GM12891 (cell line): ENCODE data around the gene CA10.

ENCODE experiments used
- DNase-seq: peaks from one replicate; pipeline ENCODE4 v3.0.0; 2011; ENCODE audit warnings: low spot score; ENCODE audit not compliant: insufficient read length
- FAIRE-seq: peaks from 2 replicates; lab custom pipeline; 2011; peaks lifted over from hg19 to GRCh38; lab: Jason Lieb, UNC
- PAX5 ChIP-seq: IDR thresholded peaks from 2 replicates; pipeline ENCODE4 v1.6.1; 2011; ENCODE audit warnings: low read length, moderate library complexity, mild to moderate bottlenecking; ENCODE audit not compliant: insufficient read depth, severe bottlenecking
- POLR2A ChIP-seq: IDR thresholded peaks from 2 replicates; pipeline ENCODE4 v1.6.1; 2011; ENCODE audit warnings: low read depth, low read length, control low read depth
- POLR2AphosphoS5 ChIP-seq: IDR thresholded peaks from 2 replicates; pipeline ENCODE4 v1.6.1; 2011; ENCODE audit warnings: low read depth, low read length, control low read depth
- POU2F2 ChIP-seq: IDR thresholded peaks from 2 replicates; pipeline ENCODE4 v1.6.1; 2011; ENCODE audit warnings: low read depth, mild to moderate bottlenecking, control low read depth, low read length, moderate library complexity
- SPI1 ChIP-seq: IDR thresholded peaks from 2 replicates; pipeline ENCODE4 v1.6.1; 2011; ENCODE audit warnings: low read depth, low read length, control low read depth
- TAF1 ChIP-seq: IDR thresholded peaks from 2 replicates; pipeline ENCODE4 v1.6.1; 2011; ENCODE audit warnings: low read depth, low read length, control low read depth

CA10 gene

DNA sequence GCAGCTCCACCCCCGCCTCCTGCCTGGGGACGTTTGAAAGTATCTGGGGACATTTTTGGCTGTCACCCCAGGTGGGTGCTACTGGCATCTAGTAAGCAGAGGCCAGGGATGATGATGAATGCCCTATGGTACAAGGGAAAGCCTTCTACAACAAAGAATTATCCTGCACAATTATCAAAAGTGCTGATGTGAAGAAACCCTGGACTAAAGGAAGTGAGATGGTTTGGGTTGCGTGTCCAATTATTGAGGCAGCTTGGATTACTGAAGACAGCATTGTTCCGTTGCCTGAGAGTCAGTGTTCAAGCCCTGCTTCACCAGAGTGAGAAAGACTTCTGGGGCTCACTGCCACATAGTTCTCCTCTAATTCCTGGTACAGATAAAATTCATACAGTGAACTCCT lies 343.4 kb downstream of the CA10 start:
- no peak for FAIRE-seq
- no peak for DNase-seq
- TF ChIP-seq POU2F2: no peak
- no peak for TF ChIP-seq TAF1
- no peak for TF ChIP-seq PAX5
- no peak for TF ChIP-seq POLR2A
- TF ChIP-seq SPI1: no peak
- no peak for TF ChIP-seq POLR2AphosphoS5

DNA sequence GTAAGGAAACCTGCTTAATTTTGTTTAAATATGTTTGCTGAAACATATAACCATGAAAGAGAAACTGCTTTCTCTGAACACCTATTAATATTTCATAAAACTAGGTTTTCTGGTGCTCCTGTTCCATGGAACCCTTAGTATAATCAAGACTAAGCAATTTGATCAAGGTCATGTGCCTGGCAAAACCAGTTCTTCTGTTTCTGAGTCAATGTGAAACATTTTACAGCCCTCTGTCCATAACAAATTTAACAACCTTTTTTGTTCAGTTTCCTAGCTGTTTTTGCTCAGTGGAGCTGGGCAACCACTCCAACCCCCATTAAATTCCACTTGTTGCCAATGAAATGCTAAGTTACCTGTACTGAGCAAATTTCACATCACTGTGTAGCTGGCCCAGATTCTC lies 344.0 kb downstream of the CA10 start:
- no peak for TF ChIP-seq SPI1
- TF ChIP-seq POU2F2: no peak
- TF ChIP-seq PAX5: no peak
- TF ChIP-seq POLR2AphosphoS5: no peak
- no peak for FAIRE-seq
- no peak for DNase-seq

DNA sequence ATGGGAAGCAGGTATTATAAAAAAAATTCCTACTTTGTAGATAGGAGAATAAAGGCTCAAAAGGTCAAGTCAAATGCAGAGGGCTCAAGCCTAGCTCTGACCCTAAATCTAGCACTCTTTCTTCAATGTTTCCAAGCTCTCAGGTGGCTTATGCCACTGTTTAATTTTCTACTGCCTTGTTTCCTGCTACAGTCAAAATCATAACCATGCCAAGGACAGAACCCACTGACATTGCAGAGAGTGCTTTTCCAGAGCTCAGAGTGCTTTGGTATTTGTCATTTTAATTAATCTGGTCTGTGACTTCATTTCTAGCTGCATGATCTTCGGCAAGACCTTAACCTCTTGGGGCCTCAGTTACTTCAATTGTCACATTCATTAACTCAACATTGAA lies 344.7 kb downstream of the CA10 start:
- no peak for FAIRE-seq

DNA sequence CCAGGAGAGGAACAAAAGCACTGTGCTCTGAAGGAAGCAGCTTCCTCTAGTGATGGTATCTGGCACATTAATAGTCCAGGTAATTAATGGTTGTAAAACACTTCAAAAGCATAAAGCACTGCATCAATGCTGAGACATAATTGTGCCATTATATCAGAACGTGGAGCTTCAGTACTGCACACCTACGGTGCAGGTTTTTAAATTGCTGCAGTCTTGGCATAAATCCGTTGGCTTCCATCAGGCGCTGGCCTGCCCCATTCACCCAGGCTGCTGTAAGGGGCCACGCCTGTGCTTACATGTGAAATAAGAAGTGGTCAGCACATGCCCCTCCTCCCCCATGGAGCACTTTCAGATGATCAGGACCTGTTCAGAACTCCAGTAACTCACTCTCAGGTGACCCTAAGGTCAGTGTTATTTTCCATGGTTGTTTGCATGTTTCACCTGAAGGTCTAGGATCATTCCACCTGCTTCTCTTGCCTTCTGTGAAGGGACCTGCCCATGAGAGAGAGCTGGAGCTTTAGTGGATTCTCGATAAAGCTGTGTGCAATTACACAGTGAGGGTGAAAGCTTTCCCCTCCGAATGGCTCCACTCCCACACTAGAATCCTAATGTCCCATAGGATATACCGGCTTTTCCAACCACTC lies 345.3 kb downstream of the CA10 start:
- no peak for TF ChIP-seq POU2F2
- TF ChIP-seq PAX5: no peak
- TF ChIP-seq POLR2A: no peak
- no peak for TF ChIP-seq TAF1
- TF ChIP-seq POLR2AphosphoS5: no peak
- TF ChIP-seq SPI1: no peak
- FAIRE-seq: no peak
- DNase-seq: no peak

More for the DNA sequence above, 344.7 kb downstream of the CA10 start:
- TF ChIP-seq PAX5 (no peak), POLR2A (no peak), TAF1 (no peak), SPI1 (no peak), POLR2AphosphoS5 (no peak), POU2F2 (no peak)
- DNase-seq: no peak

DNA sequence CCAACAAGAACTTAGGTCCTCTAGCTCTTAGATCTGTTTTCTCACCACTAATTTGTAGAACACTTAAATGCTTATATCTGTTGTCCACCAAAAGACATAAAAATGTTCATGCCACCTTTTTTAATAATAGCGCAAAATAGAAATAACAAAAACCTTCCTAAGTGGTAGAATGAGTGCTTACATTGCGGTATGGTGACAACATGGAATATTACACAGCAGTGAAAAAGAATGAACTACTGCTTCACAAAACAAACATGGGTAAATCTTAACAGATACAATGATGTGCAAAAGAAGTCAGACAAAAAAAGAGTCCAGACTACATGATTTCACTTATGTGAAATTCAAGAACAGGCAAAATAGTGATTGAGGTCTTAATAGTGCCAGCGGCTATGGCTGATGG lies 351.1 kb downstream of the CA10 start:
- no peak for TF ChIP-seq PAX5
- no peak for TF ChIP-seq SPI1
- no peak for TF ChIP-seq TAF1
- TF ChIP-seq POLR2AphosphoS5: no peak
- no peak for TF ChIP-seq POU2F2
- TF ChIP-seq POLR2A: no peak
- FAIRE-seq (no peak), DNase-seq (no peak)

DNA sequence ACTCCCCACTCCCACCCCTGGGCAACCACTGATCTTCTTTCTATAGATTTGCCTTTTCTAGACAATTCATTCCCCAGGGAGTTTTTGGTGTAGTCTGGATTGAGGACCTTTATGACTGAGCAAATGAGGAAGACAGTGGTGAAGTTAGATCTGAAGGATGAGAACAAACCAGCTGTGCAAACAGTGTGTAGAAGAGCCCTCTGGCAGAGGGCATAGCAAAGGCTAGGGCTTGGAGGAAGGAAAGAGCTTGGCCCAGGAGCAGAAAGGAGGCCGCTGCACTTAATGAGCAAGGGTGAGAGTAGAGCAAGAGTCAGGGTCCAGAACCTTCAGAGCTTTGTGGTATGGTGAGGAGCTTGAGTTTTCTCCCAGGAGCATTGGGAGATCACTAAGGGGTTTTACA lies 352.7 kb downstream of the CA10 start:
- TF ChIP-seq PAX5 (no peak), POU2F2 (no peak), POLR2AphosphoS5 (no peak), SPI1 (no peak), POLR2A (no peak), TAF1 (no peak)
- DNase-seq: no peak
- FAIRE-seq: no peak

DNA sequence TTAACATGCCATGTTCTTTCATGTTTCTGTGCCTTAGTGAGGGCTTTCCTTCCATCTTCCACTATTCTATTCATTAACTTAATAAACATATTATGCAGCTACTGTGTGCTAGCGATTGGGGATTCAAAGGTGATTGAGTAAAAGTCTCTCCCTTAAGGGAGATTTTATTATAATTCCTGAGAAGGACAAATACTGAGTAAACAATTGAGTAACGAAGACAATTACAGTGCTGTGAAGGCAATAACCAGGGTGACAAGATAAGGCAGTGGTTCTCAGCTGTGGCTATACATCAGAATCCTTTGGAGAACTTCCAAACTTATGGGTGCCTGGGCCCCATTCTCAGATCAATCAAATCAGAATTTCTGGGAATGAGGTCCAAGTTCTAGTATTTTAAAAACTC lies 353.3 kb downstream of the CA10 start:
- DNase-seq (no peak), FAIRE-seq (no peak)
- no peak for TF ChIP-seq SPI1
- TF ChIP-seq POLR2AphosphoS5: no peak
- no peak for TF ChIP-seq PAX5
- TF ChIP-seq TAF1: no peak
- TF ChIP-seq POU2F2: no peak
- TF ChIP-seq POLR2A: no peak

DNA sequence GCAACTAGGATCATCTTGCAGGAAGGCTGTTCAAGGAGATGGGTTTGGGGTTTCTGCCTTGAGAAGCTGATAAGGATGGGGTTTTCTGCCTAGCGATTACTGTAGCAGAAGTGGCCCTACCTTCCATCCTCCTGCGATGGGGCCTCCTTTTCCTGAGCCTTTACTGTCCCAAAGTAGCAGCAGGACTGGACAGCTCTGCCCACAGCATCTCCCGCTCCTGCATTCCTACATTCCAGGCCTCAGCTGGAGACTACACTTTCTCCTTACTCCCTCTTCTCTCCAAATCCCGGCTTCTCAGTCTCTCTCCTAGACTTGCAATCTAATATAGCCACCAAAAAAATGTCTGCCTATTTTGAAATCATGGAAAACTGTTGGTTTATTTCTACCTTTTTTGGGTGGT lies 355.4 kb downstream of the CA10 start:
- TF ChIP-seq POLR2A (no peak), POLR2AphosphoS5 (no peak), POU2F2 (no peak), TAF1 (no peak), SPI1 (no peak), PAX5 (no peak)
- no peak for DNase-seq
- FAIRE-seq: no peak

DNA sequence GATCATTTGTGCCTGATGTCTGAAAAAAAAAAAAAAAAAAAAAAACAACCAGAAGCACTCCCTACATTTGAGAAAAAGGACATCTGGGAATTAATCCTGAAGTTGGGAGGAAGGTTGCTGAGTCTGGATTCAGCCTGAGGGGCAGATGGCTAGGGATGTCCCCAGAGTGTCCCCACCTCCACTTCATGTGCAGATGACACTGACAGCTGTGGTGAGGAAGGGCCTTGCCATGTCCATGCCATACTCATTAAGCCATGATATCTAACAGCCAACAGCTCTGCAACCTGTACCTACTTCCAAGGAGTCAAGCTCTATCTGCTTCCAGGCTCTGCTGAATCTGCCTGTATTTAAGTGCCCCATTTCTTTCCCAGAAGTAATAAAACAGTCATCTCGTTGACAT lies 356.0 kb downstream of the CA10 start:
- DNase-seq: no peak
- TF ChIP-seq POLR2AphosphoS5: no peak
- TF ChIP-seq PAX5: no peak
- no peak for FAIRE-seq

DNA sequence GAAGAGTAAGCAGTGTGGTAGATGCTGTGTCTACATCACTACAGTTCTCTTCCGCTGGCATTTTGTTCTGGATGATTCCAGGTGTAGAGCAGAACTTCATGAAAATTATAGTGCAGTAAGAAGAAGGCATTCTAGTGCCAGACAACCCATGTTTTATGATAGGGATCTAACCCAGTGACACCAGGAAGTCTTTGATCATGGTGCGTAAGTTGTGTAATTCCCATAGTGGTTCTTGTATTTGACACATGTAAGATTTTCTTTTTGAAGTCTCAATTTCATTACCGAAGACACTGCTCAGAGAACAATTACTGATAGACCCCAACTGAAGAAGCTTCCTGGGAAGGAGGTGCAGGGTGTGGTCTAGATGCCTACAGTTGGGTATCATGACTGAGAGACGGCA lies 356.9 kb downstream of the CA10 start:
- FAIRE-seq: no peak

More for the DNA sequence above, 356.9 kb downstream of the CA10 start:
- DNase-seq: no peak
- TF ChIP-seq PAX5 (no peak), POLR2AphosphoS5 (no peak), TAF1 (no peak), POLR2A (no peak), POU2F2 (no peak), SPI1 (no peak)
